PC-3 (cell line): ENCODE measurements around the gene KDM4B. TPM values are rescaled to one million over a fixed set of nuclear protein-coding genes. Genes with fewer than 3 reads are reported as not detected.

ENCODE experiments used
- ATAC-seq: fragments of 200-7000 bp; cut with Tn5 transposase; 2 replicates; pipeline ENCODE4 v1.9.1; 2020; ENCODE audit warnings: mild to moderate bottlenecking, moderate library complexity
- BruUV-seq: library from RNA; stranded (reverse); fragments of 400-500 nt; replicated peaks from 2 replicates; lab custom pipeline; 2021; lab: Mats Ljungman, UMichigan
- CTCF ChIA-PET: fragments of 300-600 bp; sonication (Branson Sonifier 250); formaldehyde crosslinking; loops from one replicate; lab custom pipeline; 2022; ENCODE audit warnings: antibody characterized with exemption; lab: Charles Lee
- POLR2A ChIA-PET: fragments of 300-600 bp; sonication (Branson Sonifier 250); formaldehyde crosslinking; loops from one replicate; lab custom pipeline; 2022; ENCODE audit warnings: antibody characterized with exemption; ENCODE audit not compliant: unreplicated experiment; lab: Charles Lee
- DNase-seq: peaks from one replicate; pipeline ENCODE4 v3.0.0-alpha.2; 2015
- H2AFZ ChIP-seq: fragments of 300-600 bp; sonication (generic); 2 replicates; pipeline ENCODE4 v1.6.0; 2016; ENCODE audit warnings: antibody characterized with exemption, low read length
- H3F3A ChIP-seq: fragments of 300-600 bp; sonication (generic); one replicate; pipeline ENCODE4 v1.6.0; 2017; ENCODE audit warnings: antibody characterized with exemption, low read length, control low read depth, mild to moderate bottlenecking; ENCODE audit not compliant: unreplicated experiment
- H3K27ac ChIP-seq: fragments of 300-600 bp; sonication (generic); 2 replicates; pipeline ENCODE4 v1.5.1; 2016; ENCODE audit warnings: mild to moderate bottlenecking, low read length
- H3K27me3 ChIP-seq: fragments of 300-600 bp; sonication (generic); 2 replicates; pipeline ENCODE4 v1.6.1; 2016; ENCODE audit warnings: low read length, mixed read lengths
- H3K36me3 ChIP-seq: fragments of 300-600 bp; sonication (generic); 2 replicates; pipeline ENCODE4 v1.6.1; 2016; ENCODE audit warnings: low read depth, mixed run types, low read length, mixed read lengths
- H3K4me1 ChIP-seq: fragments of 300-600 bp; sonication (generic); 2 replicates; pipeline ENCODE4 v1.5.1; 2016; ENCODE audit warnings: low read length; ENCODE audit not compliant: insufficient read depth
- H3K4me2 ChIP-seq: fragments of 300-600 bp; sonication (generic); 2 replicates; pipeline ENCODE4 v1.6.0; 2016; ENCODE audit warnings: low read length
- H3K4me3 ChIP-seq: fragments of 300-600 bp; sonication (generic); 2 replicates; pipeline ENCODE4 v1.5.1; 2016; ENCODE audit warnings: mild to moderate bottlenecking, low read length, mixed read lengths
- H3K79me2 ChIP-seq: fragments of 300-600 bp; sonication (generic); 2 replicates; pipeline ENCODE4 v1.6.1; 2017; ENCODE audit warnings: low read length, mixed read lengths
- H3K9ac ChIP-seq: fragments of 300-600 bp; sonication (generic); 2 replicates; pipeline ENCODE4 v1.6.0; 2016; ENCODE audit warnings: mild to moderate bottlenecking, low read length
- H3K9me2 ChIP-seq: fragments of 300-600 bp; sonication (generic); replicated peaks from 2 replicates; pipeline ENCODE4 v1.6.1; 2016; ENCODE audit warnings: mixed run types, low read length, mixed read lengths
- H3K9me3 ChIP-seq: fragments of 300-600 bp; sonication (generic); 2 replicates; pipeline ENCODE4 v1.6.1; 2016; ENCODE audit warnings: low read length, mixed read lengths
- H4K20me1 ChIP-seq: fragments of 300-600 bp; sonication (generic); 2 replicates; pipeline ENCODE4 v1.6.1; 2016; ENCODE audit warnings: low read length, mixed read lengths
- CTCF ChIP-seq: fragments of 300-600 bp; sonication (generic); conservative IDR thresholded peaks from 2 replicates; pipeline ENCODE4 v1.5.1; 2017; ENCODE audit warnings: antibody characterized with exemption, low read depth, mild to moderate bottlenecking, low read length
- EZH2 ChIP-seq: fragments of 300-600 bp; sonication (generic); IDR thresholded peaks from one replicate; pipeline ENCODE4 v1.6.1; 2017; ENCODE audit warnings: antibody characterized with exemption, mild to moderate bottlenecking, low read length; ENCODE audit not compliant: unreplicated experiment
- EZH2phosphoT487 ChIP-seq: fragments of 300-600 bp; sonication (generic); IDR thresholded peaks from 2 replicates; pipeline ENCODE4 v1.6.1; 2018; ENCODE audit warnings: mild to moderate bottlenecking, antibody characterized with exemption, low read length, borderline replicate concordance
- intact Hi-C: fragments of 100-400 bp; cut with micrococcal nuclease; formaldehyde crosslinking; loops from 2 replicates; pipeline ENCODE4 v1.9.0; 2023
- total RNA-seq: library from RNA; depleted of rRNA; stranded (reverse); fragments of >200 nt; gene quantifications from 2 replicates; pipeline ENCODE4 v1.2.3, GENCODE V29; 2014

Gene KDM4B
- total RNA-seq, 1 experiment from 2014 or later = 19.8 TPM

- Histone ChIP-seq H3K4me2 (no peak overlapping the region), H4K20me1 (no peaks in the 10 kb centered on the region), H3K9ac (no peak overlapping the region), H3F3A (no peaks in the 10 kb centered on the region), H3K4me1 (no peaks in the 10 kb centered on the region), H3K79me2 (no peaks in the 10 kb centered on the region), H3K27me3 (no peaks in the 10 kb centered on the region), H3K9me3 (no peaks in the 10 kb centered on the region), H3K27ac (no peak overlapping the region), H2AFZ (no peak overlapping the region), H3K36me3 (peaks cover 18% of the 10 kb centered on the region; the same call in 1 of the 2 replicates), H3K9me2 (no peaks in the 10 kb centered on the region), H3K4me3 (no peak overlapping the region)
- ChIA-PET CTCF (no interaction called here), POLR2A (no interaction called here)
- DNase-seq (peak; percentile 57), ATAC-seq (peak; percentile 82)
- BruUV-seq = no TSS peak
- intact Hi-C loops = no loop called here
- no peak for TF ChIP-seq CTCF
- TF ChIP-seq EZH2 = no peak
- no peak for TF ChIP-seq EZH2phosphoT487
These were observed 170.0 kb downstream of the KDM4B start for GRCh38 chr19:5138606-5139582.

- DNase-seq (no peak), ATAC-seq (no peak)
- no peaks in the 10 kb centered on the region for H3K79me2 ChIP-seq
- no peak overlapping the region for H2AFZ ChIP-seq
- no peaks in the 10 kb centered on the region for H3K9me2 ChIP-seq
- no peaks in the 10 kb centered on the region for H3F3A ChIP-seq
- TF ChIP-seq CTCF (no peak), EZH2phosphoT487 (no peak), EZH2 (no peak)
- CTCF ChIA-PET = no interaction called here
- POLR2A ChIA-PET = no interaction called here
- BruUV-seq = no TSS peak
- H4K20me1 ChIP-seq = no peaks in the 10 kb centered on the region
- no peak overlapping the region for H3K4me3 ChIP-seq
- no peaks in the 10 kb centered on the region for H3K27me3 ChIP-seq
- H3K9ac ChIP-seq = no peak overlapping the region
- no peak overlapping the region for H3K4me2 ChIP-seq
- peaks cover 18% of the 10 kb centered on the region; the same call in 1 of the 2 replicates for H3K36me3 ChIP-seq
- no peaks in the 10 kb centered on the region for H3K4me1 ChIP-seq
- no peaks in the 10 kb centered on the region for H3K9me3 ChIP-seq
- intact Hi-C loops = no loop called here
- H3K27ac ChIP-seq = no peak overlapping the region
These were observed 170.8 kb downstream of the KDM4B start for GRCh38 chr19:5139583-5140325.
